Liver (tissue), 9 donors: ENCODE measurements around the gene SMARCC1. TPM values are rescaled to one million over a fixed set of nuclear protein-coding genes. Genes with fewer than 3 reads are reported as not detected.

Experiments used
- DNase-seq: peaks from one replicate; pipeline ENCODE4 v3.0.0-alpha.2; 2017; ENCODE audit warnings: low spot score
- H3K27ac ChIP-seq, 2 donors: one replicate each; pipeline ENCODE4 v1.7.0; 2013; ENCODE audit warnings: inconsistent platforms in 2 of 2, low read length in 2 of 2, control low read depth in 1 of 2, low read depth in 1 of 2, mild to moderate bottlenecking in 1 of 2
- H3K27me3 ChIP-seq, 4 donors: one replicate each; pipeline versions ENCODE4 v1.6.1 to v1.7.0; 2013; ENCODE audit warnings: low read length in 3 of 4, inconsistent platforms in 1 of 4, mild to moderate bottlenecking in 1 of 4, moderate library complexity in 1 of 4; ENCODE audit not compliant: control insufficient read depth in 4 of 4, insufficient read depth in 4 of 4
- H3K36me3 ChIP-seq, 4 donors: one replicate each; pipeline versions ENCODE4 v1.6.1 to v1.7.0; 2013; ENCODE audit warnings: low read length in 3 of 4, mild to moderate bottlenecking in 3 of 4, low read depth in 1 of 4, moderate library complexity in 1 of 4; ENCODE audit not compliant: control insufficient read depth in 4 of 4, insufficient read depth in 3 of 4
- H3K4me1 ChIP-seq, 4 donors: one replicate each; pipeline versions ENCODE4 v1.6.1 to v1.7.0; 2013; ENCODE audit warnings: low read length in 3 of 4, mild to moderate bottlenecking in 3 of 4, moderate library complexity in 1 of 4; ENCODE audit not compliant: control insufficient read depth in 4 of 4, insufficient read depth in 4 of 4
- H3K4me3 ChIP-seq, 3 donors: one replicate each; pipeline versions ENCODE4 v1.6.1 to v1.7.0; 2013; ENCODE audit warnings: low read length in 3 of 3, control low read depth in 1 of 3, low read depth in 1 of 3, mild to moderate bottlenecking in 1 of 3
- H3K9ac ChIP-seq, 2 donors: one replicate each; pipeline ENCODE4 v1.7.0; 2013; ENCODE audit warnings: low read length in 2 of 2, mild to moderate bottlenecking in 2 of 2, moderate library complexity in 2 of 2, control low read depth in 1 of 2, low read depth in 1 of 2
- H3K9me3 ChIP-seq, 4 donors: one replicate each; pipeline versions ENCODE4 v1.6.1 to v1.7.0; 2013; ENCODE audit warnings: low read length in 3 of 4; ENCODE audit not compliant: control insufficient read depth in 4 of 4
- ATF3 ChIP-seq: IDR thresholded peaks from 2 replicates; pipeline ENCODE4 v1.6.1; 2016; ENCODE audit warnings: antibody characterized with exemption
- CTCF ChIP-seq: fragments of 150-350 bp; IDR thresholded peaks from 2 replicates; pipeline ENCODE4 v1.5.1; 2017; ENCODE audit warnings: improper control_type of control experiment, low read depth, low read length; ENCODE audit not compliant: missing input control
- EGR1 ChIP-seq, 2 donors: IDR thresholded peaks; 2 replicates each; pipeline ENCODE4 v1.6.1; 2016 to 2018; ENCODE audit warnings: antibody characterized with exemption in 2 of 2, low read depth in 2 of 2
- FOXA1 ChIP-seq: IDR thresholded peaks from 2 replicates; pipeline ENCODE4 v1.6.1; 2016; ENCODE audit warnings: antibody characterized with exemption
- FOXA2 ChIP-seq: IDR thresholded peaks from 2 replicates; pipeline ENCODE4 v1.6.1; 2016; ENCODE audit warnings: antibody characterized with exemption
- GABPA ChIP-seq, 2 donors: IDR thresholded peaks in 1 of 2; conservative IDR thresholded peaks in 1 of 2; 2 replicates each; pipeline ENCODE4 v1.6.1; 2016; ENCODE audit warnings: antibody characterized with exemption in 2 of 2, mild to moderate bottlenecking in 1 of 2, moderate library complexity in 1 of 2
- HNF4A ChIP-seq, 2 donors: conservative IDR thresholded peaks; 2 replicates each; pipeline ENCODE4 v1.6.1; 2016; ENCODE audit warnings: antibody characterized with exemption in 2 of 2, mild to moderate bottlenecking in 2 of 2
- HNF4G ChIP-seq: IDR thresholded peaks from 2 replicates; pipeline ENCODE4 v1.6.1; 2016; ENCODE audit warnings: antibody characterized with exemption
- JUND ChIP-seq, 2 donors: IDR thresholded peaks; 2 replicates each; pipeline ENCODE4 v1.6.1; 2016; ENCODE audit warnings: antibody characterized with exemption in 2 of 2
- MAX ChIP-seq: IDR thresholded peaks from 2 replicates; pipeline ENCODE4 v1.6.1; 2016; ENCODE audit warnings: antibody characterized with exemption
- NR2F2 ChIP-seq: IDR thresholded peaks from 2 replicates; pipeline ENCODE4 v1.6.1; 2016; ENCODE audit warnings: antibody characterized with exemption
- RAD21 ChIP-seq, 2 donors: IDR thresholded peaks; 2 replicates each; pipeline ENCODE4 v1.6.1; 2016; ENCODE audit warnings: antibody characterized with exemption in 2 of 2, mild to moderate bottlenecking in 2 of 2
- REST ChIP-seq: IDR thresholded peaks from 2 replicates; pipeline ENCODE4 v1.6.1; 2016; ENCODE audit warnings: antibody characterized with exemption, mild to moderate bottlenecking
- RXRA ChIP-seq, 2 donors: IDR thresholded peaks; 2 replicates each; pipeline ENCODE4 v1.6.1; 2017 to 2018; ENCODE audit warnings: antibody characterized with exemption in 2 of 2, mild to moderate bottlenecking in 1 of 2
- SP1 ChIP-seq: IDR thresholded peaks from 2 replicates; pipeline ENCODE4 v1.6.1; 2018; ENCODE audit warnings: antibody characterized with exemption, mild to moderate bottlenecking
- TAF1 ChIP-seq: conservative IDR thresholded peaks from 2 replicates; pipeline ENCODE4 v1.6.1; 2016; ENCODE audit warnings: antibody characterized with exemption, mild to moderate bottlenecking
- YY1 ChIP-seq: IDR thresholded peaks from 2 replicates; pipeline ENCODE4 v1.6.1; 2016; ENCODE audit warnings: antibody characterized with exemption, mild to moderate bottlenecking
- ZBTB33 ChIP-seq: IDR thresholded peaks from 2 replicates; pipeline ENCODE4 v1.6.1; 2016; ENCODE audit warnings: antibody characterized with exemption
- WGBS: extraction: QIAGEN DNeasy Blood & Tissue Kit; methylation state at CpG from one replicate; pipeline ENCODE4 v1.1.7; 2013; 5-methylcytosine and 5-hydroxymethylcytosine counted together
- polyA plus RNA-seq, 2 donors: library from polyadenylated mRNA; stranded (reverse) in 1 of 2; unstranded in 1 of 2; fragments of 200-250 nt in 1 of 2; fragments of >200 nt in 1 of 2; fragmentation: Nextera tagmentation in 1 of 2; extraction: Ambion mirVana in 1 of 2; gene quantifications; one replicate each; pipeline versions ENCODE4 v1.2.1 to v1.2.3, GENCODE V29; 2013 to 2015
- total RNA-seq, 2 donors: library from RNA; depleted of rRNA; stranded (reverse); fragments of >200 nt; gene quantifications; one replicate each; pipeline ENCODE4 v1.2.3, GENCODE V29; 2014
- donor health status: healthy.
- donor health status: healthy.
- donor health status: healthy.
- donor health status: healthy.
- donor health status: healthy.

SMARCC1 gene
- total and polyA plus RNA-seq, 4 donors = 6.6 to 19.8 (median 12.6) TPM

GRCh38 chr3:47583320-47584075 is 198.2 kb downstream of the SMARCC1 start:
- WGBS = 77% methylated on average over 3 of the region's 3 CpGs
- Histone ChIP-seq H3K27ac (no peak overlapping the region), H3K9ac (no peak overlapping the region), H3K27me3 (peaks cover 0 to 3% (median 0%) of the 10 kb centered on the region in 4 donors), H3K9me3 (no peaks in the 10 kb centered on the region), H3K4me3 (no peak overlapping the region), H3K36me3 (peaks cover 7 to 21% (median 14%) of the 10 kb centered on the region in 4 donors), H3K4me1 (peaks cover 0 to 12% (median 8%) of the 10 kb centered on the region in 4 donors)
- TF ChIP-seq FOXA1 (no peak), REST (no peak), EGR1 (IDR thresholded peaks at IDR 0.05; ENCODE audit: low read depth in 2 of 2) (no peak), RXRA (IDR thresholded peaks at IDR 0.05) (no peak), YY1 (no peak)
- no peak for DNase-seq

GRCh38 chr3:47581835-47582234 is 199.9 kb downstream of the SMARCC1 start:
- WGBS = 78% methylated on average over 4 of the region's 4 CpGs
- Histone ChIP-seq H3K4me1 (peaks cover 0 to 19% (median 14%) of the 10 kb centered on the region in 4 donors), H3K27me3 (peaks cover 0 to 3% (median 0%) of the 10 kb centered on the region in 4 donors), H3K9ac (no peak overlapping the region), H3K9me3 (no peaks in the 10 kb centered on the region), H3K27ac (no peak overlapping the region), H3K4me3 (no peak overlapping the region), H3K36me3 (peaks cover 0 to 14% (median 4%) of the 10 kb centered on the region in 4 donors)
- no peak for DNase-seq
- no peak for TF ChIP-seq RAD21 (IDR thresholded peaks at IDR 0.05)
- no peak for TF ChIP-seq RXRA (IDR thresholded peaks at IDR 0.05)
- TF ChIP-seq TAF1 = no peak
- TF ChIP-seq GABPA (IDR thresholded peaks at IDR 0.05 in 1 of 2, conservative IDR thresholded peaks at IDR 0.05 in 1 of 2) = no peak
- no peak for TF ChIP-seq NR2F2
- no peak for TF ChIP-seq SP1
- no peak for TF ChIP-seq FOXA2
- TF ChIP-seq FOXA1 = no peak
- TF ChIP-seq CTCF = no peak
- TF ChIP-seq ZBTB33 = no peak
- TF ChIP-seq REST = no peak
- TF ChIP-seq ATF3 = no peak
- no peak for TF ChIP-seq EGR1 (IDR thresholded peaks at IDR 0.05; ENCODE audit: low read depth in 2 of 2)
- no peak for TF ChIP-seq MAX
- TF ChIP-seq YY1 = no peak
- no peak for TF ChIP-seq JUND (IDR thresholded peaks at IDR 0.05)
- no peak for TF ChIP-seq HNF4G
- TF ChIP-seq HNF4A (conservative IDR thresholded peaks at IDR 0.05) = no peak
